GM23338 (cell line): ENCODE results near the gene MRPL34.

Experiments used
- CREB1 ChIP-seq: fragments of 250-450 bp; sonication (Bioruptor Pico); IDR thresholded peaks from 2 replicates; pipeline ENCODE4 v1.5.0; 2020; ENCODE audit warnings: low read depth, mild to moderate bottlenecking, moderate library complexity
- CTCF ChIP-seq, 2 experiments: fragments of 200-600 bp in 1 of 2; sonication (generic) in 1 of 2; conservative IDR thresholded peaks; 2 replicates each; pipeline versions ENCODE4 v1.5.1 to v1.6.1; 2016 to 2017; ENCODE audit warnings: antibody characterized with exemption in 2 of 2, low read depth in 2 of 2, mild to moderate bottlenecking in 2 of 2, moderate library complexity in 1 of 2
- ETS1 ChIP-seq: IDR thresholded peaks from 2 replicates; pipeline ENCODE4 v1.6.1; 2016; ENCODE audit warnings: antibody characterized with exemption
- EZH2 ChIP-seq: fragments of 200-600 bp; sonication (generic); IDR thresholded peaks from one replicate; pipeline ENCODE4 v1.8.0; 2017; ENCODE audit warnings: antibody characterized with exemption, mild to moderate bottlenecking, low read depth; ENCODE audit not compliant: unreplicated experiment
- EZH2phosphoT487 ChIP-seq: fragments of 200-600 bp; sonication (generic); IDR thresholded peaks from one replicate; pipeline ENCODE4 v1.8.1; 2018; ENCODE audit warnings: antibody characterized with exemption; ENCODE audit not compliant: unreplicated experiment
- JUNB ChIP-seq: IDR thresholded peaks from one replicate; pipeline ENCODE4 v1.6.1; 2016; ENCODE audit warnings: antibody characterized with exemption; ENCODE audit not compliant: unreplicated experiment
- NANOG ChIP-seq: IDR thresholded peaks from 2 replicates; pipeline ENCODE4 v1.6.1; 2016; ENCODE audit warnings: antibody characterized with exemption, borderline replicate concordance
- POLR2AphosphoS5 ChIP-seq: IDR thresholded peaks from 2 replicates; pipeline ENCODE4 v1.6.1; 2016; ENCODE audit warnings: antibody characterized with exemption, low read depth
- REST ChIP-seq: IDR thresholded peaks from one replicate; pipeline ENCODE4 v1.6.1; 2018; ENCODE audit warnings: antibody characterized with exemption; ENCODE audit not compliant: unreplicated experiment
- STAT1 ChIP-seq: IDR thresholded peaks from one replicate; pipeline ENCODE4 v1.6.1; 2016; ENCODE audit warnings: antibody characterized with exemption; ENCODE audit not compliant: unreplicated experiment
- ZNF114 ChIP-seq: fragments of 250-450 bp; sonication (Bioruptor Pico); IDR thresholded peaks from 2 replicates; pipeline ENCODE4 v1.5.0; 2020; ENCODE audit warnings: mild to moderate bottlenecking, moderate library complexity
- ZNF331 ChIP-seq: fragments of 250-450 bp; sonication (Bioruptor Pico); IDR thresholded peaks from 2 replicates; pipeline ENCODE4 v1.5.0; 2020; ENCODE audit warnings: low read depth, mild to moderate bottlenecking, moderate library complexity
- ZNF462 ChIP-seq: fragments of 250-450 bp; sonication (Bioruptor Pico); IDR thresholded peaks from 2 replicates; pipeline ENCODE4 v1.5.0; 2020; ENCODE audit warnings: mild to moderate bottlenecking, moderate library complexity

GRCh38 chr19:17353386-17353785 is 47.7 kb downstream of the MRPL34 start:
- no peak for TF ChIP-seq REST
- TF ChIP-seq CTCF (conservative IDR thresholded peaks at IDR 0.05; ENCODE audit: low read depth in 2 of 2), result no peak
- no peak for TF ChIP-seq CREB1 (CRISPR knock-in tag)
- no peak for TF ChIP-seq EZH2
- no peak for TF ChIP-seq POLR2AphosphoS5
- no peak for TF ChIP-seq EZH2phosphoT487
- no peak for TF ChIP-seq JUNB
- no peak for TF ChIP-seq ETS1
- no peak for TF ChIP-seq ZNF331 (CRISPR knock-in tag)
- TF ChIP-seq ZNF114 (CRISPR knock-in tag), result no peak
- TF ChIP-seq ZNF462 (CRISPR knock-in tag), result no peak
- TF ChIP-seq NANOG, result no peak
- TF ChIP-seq STAT1, result no peak
